Fibroblast of villous mesenchyme (primary cell): ENCODE data around the gene CAVIN4. TPM values are rescaled to one million over a fixed set of nuclear protein-coding genes. Genes with fewer than 3 reads are reported as not detected.

ENCODE experiments used
- DNase-seq: peaks from one replicate; pipeline ENCODE4 v3.0.0-alpha.2; 2010; ENCODE audit warnings: low read depth
- H3K4me3 ChIP-seq: 2 replicates; pipeline ENCODE4 v1.5.1; 2011; ENCODE audit warnings: low read depth, mild to moderate bottlenecking, low read length
- CTCF ChIP-seq: IDR thresholded peaks from 2 replicates; pipeline ENCODE4 v1.5.1; 2012; ENCODE audit warnings: low read depth, mild to moderate bottlenecking, low read length; ENCODE audit not compliant: insufficient read depth
- total RNA-seq: library from RNA; depleted of rRNA; stranded (reverse); fragments of >200 nt; gene quantifications from 2 replicates; pipeline ENCODE4 v1.2.3, GENCODE V29; 2012

CAVIN4 gene
- total RNA-seq, 1 donor = 1.3 TPM

GRCh38 chr9:100619665-100620064 is 41.8 kb downstream of the CAVIN4 start:
- no peak overlapping the region for H3K4me3 ChIP-seq
- TF ChIP-seq CTCF = no peak

GRCh38 chr9:100623969-100624368 is 46.1 kb downstream of the CAVIN4 start:
- no peak for TF ChIP-seq CTCF
- no peak overlapping the region for H3K4me3 ChIP-seq
- DNase-seq = no peak

More at GRCh38 chr9:100619665-100620064, 41.8 kb downstream of the CAVIN4 start:
- no peak for DNase-seq

- no peak for DNase-seq
- no peak overlapping the region for H3K4me3 ChIP-seq
- no peak for TF ChIP-seq CTCF
Measured at GRCh38 chr9:100626949-100627348, 49.1 kb downstream of the CAVIN4 start.

- no peak for TF ChIP-seq CTCF
- no peak for DNase-seq
- H3K4me3 ChIP-seq = no peak overlapping the region
Measured at GRCh38 chr9:100637787-100638186, 59.9 kb downstream of the CAVIN4 start.

Other genes with a start within 250 kb of the CAVIN4 start
- 30.3 and 39.3 TPM in 2 replicates for gene TEX10, start 225.1 kb upstream of the CAVIN4 start, total RNA-seq
- gene MSANTD3, start 150.9 kb upstream of the CAVIN4 start, total RNA-seq = 71.5 and 82.9 TPM in 2 replicates
- gene TMEFF1, start 104.9 kb upstream of the CAVIN4 start, total RNA-seq = 0.43 and 0.97 TPM in 2 replicates